ENCODE measurements around the gene RIN1. TPM values are rescaled to one million over a fixed set of nuclear protein-coding genes. Genes with fewer than 3 reads are reported as not detected.
A peak's percentile ranks its signal among the peaks of the same experiment; 100 is the strongest.

RIN1 gene
- total and polyA plus RNA-seq, 2 experiments from 2014 or later, result 6.2 to 9.5 TPM

GRCh38 chr11:66326261-66327111, 9.7 kb downstream of the RIN1 start:
- 38% methylated on average over 14 of the region's 21 CpGs for WGBS (ENCODE audit: low lambda C conversion rate, missing lambda C conversion rate)
- H3K36me3 ChIP-seq (replicated peaks; ENCODE audit: insufficient read depth, low read depth), result no peaks in the 10 kb centered on the region
- H3K9me2 ChIP-seq (replicated peaks; ENCODE audit: insufficient read depth), result no peaks in the 10 kb centered on the region
- peak; percentile 56 for DNase-seq (ENCODE audit: low spot score)
- no peaks in the 10 kb centered on the region for H3K9me3 ChIP-seq (ENCODE audit: low read depth)
- H2AFZ ChIP-seq, result no peak overlapping the region
- no peaks in the 10 kb centered on the region for H3K79me2 ChIP-seq
- no peaks in the 10 kb centered on the region for H3K27me3 ChIP-seq
- peak overlapping the region; percentile 53 for H3K4me2 ChIP-seq
- H3K4me3 ChIP-seq, result no peak overlapping the region
- no peaks in the 10 kb centered on the region for H4K20me1 ChIP-seq (ENCODE audit: insufficient read depth, poor library complexity, severe bottlenecking)
- H3K4me1 ChIP-seq (ENCODE audit: insufficient read depth), result peaks cover 46% of the 10 kb centered on the region
- TF ChIP-seq CTCF (IDR thresholded peaks at IDR 0.05; ENCODE audit: poor library complexity), result no peak
- no peak for TF ChIP-seq EZH2 (IDR thresholded peaks at IDR 0.05; ENCODE audit: borderline replicate concordance)
- no peak for TF ChIP-seq EZH2phosphoT487 (IDR thresholded peaks at IDR 0.05; ENCODE audit: low read depth, severe bottlenecking, unreplicated experiment)
- peak overlapping the region; percentile 94 for H3K27ac ChIP-seq

- H3K27ac ChIP-seq, result peak overlapping the region; percentile 94
- H3K27me3 ChIP-seq, result no peaks in the 10 kb centered on the region
- H3K4me3 ChIP-seq, result no peak overlapping the region
- no peaks in the 10 kb centered on the region for H4K20me1 ChIP-seq (ENCODE audit: insufficient read depth, poor library complexity, severe bottlenecking)
- no peaks in the 10 kb centered on the region for H3K79me2 ChIP-seq
- H3K36me3 ChIP-seq (replicated peaks; ENCODE audit: insufficient read depth, low read depth), result no peaks in the 10 kb centered on the region
- no peaks in the 10 kb centered on the region for H3K9me2 ChIP-seq (replicated peaks; ENCODE audit: insufficient read depth)
- no peak overlapping the region for H3K4me2 ChIP-seq
- H2AFZ ChIP-seq, result no peak overlapping the region
- 85% methylated on average over 8 of the region's 8 CpGs for WGBS (ENCODE audit: low lambda C conversion rate, missing lambda C conversion rate)
- TF ChIP-seq CTCF (IDR thresholded peaks at IDR 0.05; ENCODE audit: poor library complexity) (no peak), EZH2phosphoT487 (IDR thresholded peaks at IDR 0.05; ENCODE audit: low read depth, severe bottlenecking, unreplicated experiment) (no peak), EZH2 (IDR thresholded peaks at IDR 0.05; ENCODE audit: borderline replicate concordance) (no peak)
- H3K9me3 ChIP-seq (ENCODE audit: low read depth), result no peaks in the 10 kb centered on the region
- DNase-seq (ENCODE audit: low spot score), result no peak
- H3K4me1 ChIP-seq (ENCODE audit: insufficient read depth), result peaks cover 46% of the 10 kb centered on the region
These were observed 11.0 kb downstream of the RIN1 start for GRCh38 chr11:66325263-66325671.

DNA sequence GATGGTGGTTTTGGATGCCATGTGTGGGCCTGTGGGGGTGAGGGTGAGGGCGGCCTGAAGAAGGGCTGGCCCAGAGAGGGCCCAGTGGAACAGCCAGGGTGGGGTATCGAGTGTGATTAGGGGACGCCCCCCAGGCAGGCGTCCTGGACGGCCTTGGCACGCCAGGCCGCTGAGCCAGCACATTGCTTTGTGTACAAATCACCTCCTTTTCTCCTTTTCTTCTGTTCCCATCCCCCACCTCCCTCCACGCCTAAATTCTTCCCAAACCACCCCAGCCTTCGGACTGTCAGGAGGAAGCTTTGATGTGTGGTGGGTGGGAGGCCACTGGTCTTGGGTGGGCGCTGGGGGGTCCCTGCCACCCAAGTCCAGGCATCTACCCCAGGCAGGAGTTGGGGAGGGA, 11.6 kb downstream of the RIN1 start:
- H3K9me2 ChIP-seq (replicated peaks; ENCODE audit: insufficient read depth), result no peaks in the 10 kb centered on the region
- H3K79me2 ChIP-seq, result no peaks in the 10 kb centered on the region
- H3K27me3 ChIP-seq, result no peaks in the 10 kb centered on the region
- peak overlapping the region; percentile 33 for H3K4me2 ChIP-seq
- DNase-seq (ENCODE audit: low spot score), result no peak
- H3K27ac ChIP-seq, result peak overlapping the region; percentile 94
- H4K20me1 ChIP-seq (ENCODE audit: insufficient read depth, poor library complexity, severe bottlenecking), result no peaks in the 10 kb centered on the region
- no peaks in the 10 kb centered on the region for H3K9me3 ChIP-seq (ENCODE audit: low read depth)
- H3K36me3 ChIP-seq (replicated peaks; ENCODE audit: insufficient read depth, low read depth), result no peaks in the 10 kb centered on the region
- no peak overlapping the region for H3K4me3 ChIP-seq
- TF ChIP-seq CTCF (IDR thresholded peaks at IDR 0.05; ENCODE audit: poor library complexity) (no peak), EZH2phosphoT487 (IDR thresholded peaks at IDR 0.05; ENCODE audit: low read depth, severe bottlenecking, unreplicated experiment) (no peak), EZH2 (IDR thresholded peaks at IDR 0.05; ENCODE audit: borderline replicate concordance) (no peak)
- no peak overlapping the region for H2AFZ ChIP-seq
- H3K4me1 ChIP-seq (ENCODE audit: insufficient read depth), result peaks cover 46% of the 10 kb centered on the region
- WGBS (ENCODE audit: low lambda C conversion rate, missing lambda C conversion rate), result 55% methylated on average over 5 of the region's 10 CpGs

All from hepatocyte (in vitro differentiated cells).